Measurements from ENCODE around the gene BCAS1.

BCAS1 gene

GRCh38 chr20:54076259-54076658 is 5.9 kb upstream of the BCAS1 start:
- no peak for TF ChIP-seq CTCF (IDR thresholded peaks at IDR 0.05; ENCODE audit: low read depth, low read length)
- no peak for DNase-seq
- H3K27me3 ChIP-seq, result peaks cover 9% of the 10 kb centered on the region

GRCh38 chr20:54075322-54075721 is 4.9 kb upstream of the BCAS1 start:
- no peak for DNase-seq
- no peaks in the 10 kb centered on the region for H3K36me3 ChIP-seq
- no peaks in the 10 kb centered on the region for H3K9me3 ChIP-seq
- peaks cover 9% of the 10 kb centered on the region for H3K27me3 ChIP-seq
- H3K4me3 ChIP-seq (ENCODE audit: low read depth, low read length), result no peak overlapping the region
- no peaks in the 10 kb centered on the region for H3K4me1 ChIP-seq
- no peak for TF ChIP-seq CTCF (IDR thresholded peaks at IDR 0.05; ENCODE audit: low read depth, low read length)

More at GRCh38 chr20:54076259-54076658, 5.9 kb upstream of the BCAS1 start:
- Histone ChIP-seq H3K9me3 (no peaks in the 10 kb centered on the region), H3K4me1 (no peaks in the 10 kb centered on the region), H3K36me3 (no peaks in the 10 kb centered on the region), H3K4me3 (ENCODE audit: low read depth, low read length) (no peak overlapping the region)

- no peaks in the 10 kb centered on the region for H3K9me3 ChIP-seq
- H3K36me3 ChIP-seq, result no peaks in the 10 kb centered on the region
- no peak overlapping the region for H3K4me3 ChIP-seq (ENCODE audit: low read depth, low read length)
- TF ChIP-seq CTCF (IDR thresholded peaks at IDR 0.05; ENCODE audit: low read depth, low read length), result no peak
- DNase-seq, result no peak
- no peaks in the 10 kb centered on the region for H3K4me1 ChIP-seq
- H3K27me3 ChIP-seq, result peaks cover 13% of the 10 kb centered on the region
Observed at GRCh38 chr20:54074511-54074910, 4.1 kb upstream of the BCAS1 start.

- Histone ChIP-seq H3K4me1 (no peaks in the 10 kb centered on the region), H3K27me3 (peaks cover 10% of the 10 kb centered on the region), H3K4me3 (ENCODE audit: low read depth, low read length) (no peak overlapping the region), H3K9me3 (no peaks in the 10 kb centered on the region), H3K36me3 (no peaks in the 10 kb centered on the region)
- TF ChIP-seq CTCF (IDR thresholded peaks at IDR 0.05; ENCODE audit: low read depth, low read length), result no peak
- DNase-seq, result no peak
Observed at GRCh38 chr20:54073288-54073687, 2.9 kb upstream of the BCAS1 start.

- Histone ChIP-seq H3K27me3 (0 out of 2 replicates have a peak, but pooled peaks cover 6% of the 10 kb centered on the region), H3K9me3 (no peaks in the 10 kb centered on the region), H3K36me3 (no peaks in the 10 kb centered on the region), H3K4me3 (ENCODE audit: low read depth, low read length) (no peak overlapping the region), H3K4me1 (no peaks in the 10 kb centered on the region)
- no peak for TF ChIP-seq CTCF (IDR thresholded peaks at IDR 0.05; ENCODE audit: low read depth, low read length)
- no peak for DNase-seq
Observed at GRCh38 chr20:54069501-54069971, 858 bp downstream of the BCAS1 start.

GRCh38 chr20:54068966-54069365 is 1.4 kb downstream of the BCAS1 start:
- no peak for DNase-seq
- H3K4me3 ChIP-seq (ENCODE audit: low read depth, low read length), result no peak overlapping the region

More at GRCh38 chr20:54068966-54069365, 1.4 kb downstream of the BCAS1 start:
- H3K9me3 ChIP-seq, result no peaks in the 10 kb centered on the region
- H3K36me3 ChIP-seq, result no peaks in the 10 kb centered on the region
- H3K4me1 ChIP-seq, result no peaks in the 10 kb centered on the region
- H3K27me3 ChIP-seq, result 0 out of 2 replicates have a peak, but pooled peaks cover 6% of the 10 kb centered on the region
- TF ChIP-seq CTCF (IDR thresholded peaks at IDR 0.05; ENCODE audit: low read depth, low read length), result no peak
